ENCODE data around the gene PLD3. TPM values are rescaled to one million over a fixed set of nuclear protein-coding genes. Genes with fewer than 3 reads are reported as not detected.

PLD3 gene
- polyA plus RNA-seq, 1 donor (not counting 4 experiments of a cell fraction or from before 2014, with no cell fraction given) = 102 TPM

GRCh38 chr19:40370997-40371801 is 22.7 kb downstream of the PLD3 start:
- no peak overlapping the region for H3K4me3 ChIP-seq (ENCODE audit: control insufficient read depth in 2 of 3, extremely low read depth in 1 of 3, insufficient read depth in 2 of 3, low read depth in 1 of 3, low read length in 3 of 3)
- DNase-seq (ENCODE audit: low read depth, low spot score) (no peak), FAIRE-seq (no peak)
- H3K9me3 ChIP-seq (ENCODE audit: control insufficient read depth, low read depth, low read length) = no peaks in the 10 kb centered on the region
- H3K27ac ChIP-seq (ENCODE audit: control insufficient read depth, insufficient read depth, low read length) = no peak overlapping the region
- TF ChIP-seq EZH2 (IDR thresholded peaks at IDR 0.05; ENCODE audit: low read length) = no peak
- no peak for TF ChIP-seq CTCF (optimal IDR thresholded peaks at IDR 0.05 in 1 of 3, IDR thresholded peaks at IDR 0.05 in 1 of 3, conservative IDR thresholded peaks at IDR 0.05 in 1 of 3; ENCODE audit: extremely low read depth in 1 of 3, insufficient read depth in 2 of 3, low read length in 3 of 3)
- H4K20me1 ChIP-seq (ENCODE audit: control insufficient read depth, extremely low read depth, insufficient read depth, low read length) = no peaks in the 10 kb centered on the region
- no peak overlapping the region for H3K9ac ChIP-seq (ENCODE audit: control insufficient read depth, extremely low read depth, insufficient read depth, low read length)
- H3K9me1 ChIP-seq (ENCODE audit: control insufficient read depth, extremely low read depth, insufficient read depth, low read length) = no peaks in the 10 kb centered on the region
- H3K4me2 ChIP-seq (ENCODE audit: control insufficient read depth, extremely low read depth, insufficient read depth, low read depth, low read length) = no peak overlapping the region
- peaks cover 14 to 35% of the 10 kb centered on the region in 2 experiments for H3K36me3 ChIP-seq (ENCODE audit: control insufficient read depth in 2 of 2, extremely low read depth in 1 of 2, insufficient read depth in 2 of 2, low read length in 2 of 2)
- no peak overlapping the region for H2AFZ ChIP-seq (ENCODE audit: control insufficient read depth, low read length)
- H3K79me2 ChIP-seq (ENCODE audit: control insufficient read depth, insufficient read depth, low read length) = no peaks in the 10 kb centered on the region
- dilution Hi-C loops (cut with MboI; ENCODE audit: extremely low pct_ligation_motif_present, low sequenced_read_pairs) = no loop called here
- no peaks in the 10 kb centered on the region for H3K27me3 ChIP-seq (ENCODE audit: control insufficient read depth, extremely low read depth, insufficient read depth, low read length)
- peaks cover under 1% of the 10 kb centered on the region for H3K4me1 ChIP-seq (ENCODE audit: control insufficient read depth, extremely low read depth, insufficient read depth, low read length)

- no peaks in the 10 kb centered on the region for H3K9me3 ChIP-seq (ENCODE audit: control insufficient read depth, low read depth, low read length)
- H3K36me3 ChIP-seq (ENCODE audit: control insufficient read depth in 2 of 2, extremely low read depth in 1 of 2, insufficient read depth in 2 of 2, low read length in 2 of 2) = peaks cover 14 to 32% of the 10 kb centered on the region in 2 experiments
- DNase-seq (ENCODE audit: low read depth, low spot score) = no peak
- H3K9ac ChIP-seq (ENCODE audit: control insufficient read depth, extremely low read depth, insufficient read depth, low read length) = no peak overlapping the region
- no peaks in the 10 kb centered on the region for H3K9me1 ChIP-seq (ENCODE audit: control insufficient read depth, extremely low read depth, insufficient read depth, low read length)
- no peak overlapping the region for H3K4me3 ChIP-seq (ENCODE audit: control insufficient read depth in 2 of 3, extremely low read depth in 1 of 3, insufficient read depth in 2 of 3, low read depth in 1 of 3, low read length in 3 of 3)
- TF ChIP-seq CTCF (optimal IDR thresholded peaks at IDR 0.05 in 1 of 3, IDR thresholded peaks at IDR 0.05 in 1 of 3, conservative IDR thresholded peaks at IDR 0.05 in 1 of 3; ENCODE audit: extremely low read depth in 1 of 3, insufficient read depth in 2 of 3, low read length in 3 of 3) = no peak
- TF ChIP-seq EZH2 (IDR thresholded peaks at IDR 0.05; ENCODE audit: low read length) = no peak
- dilution Hi-C loops (cut with MboI; ENCODE audit: extremely low pct_ligation_motif_present, low sequenced_read_pairs) = no loop called here
- H4K20me1 ChIP-seq (ENCODE audit: control insufficient read depth, extremely low read depth, insufficient read depth, low read length) = no peaks in the 10 kb centered on the region
- H3K27ac ChIP-seq (ENCODE audit: control insufficient read depth, insufficient read depth, low read length) = no peak overlapping the region
- H3K4me1 ChIP-seq (ENCODE audit: control insufficient read depth, extremely low read depth, insufficient read depth, low read length) = no peaks in the 10 kb centered on the region
- H2AFZ ChIP-seq (ENCODE audit: control insufficient read depth, low read length) = no peak overlapping the region
- no peak overlapping the region for H3K4me2 ChIP-seq (ENCODE audit: control insufficient read depth, extremely low read depth, insufficient read depth, low read depth, low read length)
- no peaks in the 10 kb centered on the region for H3K27me3 ChIP-seq (ENCODE audit: control insufficient read depth, extremely low read depth, insufficient read depth, low read length)
- H3K79me2 ChIP-seq (ENCODE audit: control insufficient read depth, insufficient read depth, low read length) = no peaks in the 10 kb centered on the region
- no peak for FAIRE-seq
Observed at GRCh38 chr19:40371802-40372122, 23.3 kb downstream of the PLD3 start.
